Measurements from ENCODE around the gene CMTM1. TPM values are rescaled to one million over a fixed set of nuclear protein-coding genes. Genes with fewer than 3 reads are reported as not detected.
"Not testable (repeated sequence)": the region's sequence is repeated elsewhere in the genome, so short reads cannot be mapped to it uniquely, and the experiment has no call there.

Gene CMTM1
- total RNA-seq, 2 donors from 2014 or later, result 1.6 TPM; not detected in 1

DNA sequence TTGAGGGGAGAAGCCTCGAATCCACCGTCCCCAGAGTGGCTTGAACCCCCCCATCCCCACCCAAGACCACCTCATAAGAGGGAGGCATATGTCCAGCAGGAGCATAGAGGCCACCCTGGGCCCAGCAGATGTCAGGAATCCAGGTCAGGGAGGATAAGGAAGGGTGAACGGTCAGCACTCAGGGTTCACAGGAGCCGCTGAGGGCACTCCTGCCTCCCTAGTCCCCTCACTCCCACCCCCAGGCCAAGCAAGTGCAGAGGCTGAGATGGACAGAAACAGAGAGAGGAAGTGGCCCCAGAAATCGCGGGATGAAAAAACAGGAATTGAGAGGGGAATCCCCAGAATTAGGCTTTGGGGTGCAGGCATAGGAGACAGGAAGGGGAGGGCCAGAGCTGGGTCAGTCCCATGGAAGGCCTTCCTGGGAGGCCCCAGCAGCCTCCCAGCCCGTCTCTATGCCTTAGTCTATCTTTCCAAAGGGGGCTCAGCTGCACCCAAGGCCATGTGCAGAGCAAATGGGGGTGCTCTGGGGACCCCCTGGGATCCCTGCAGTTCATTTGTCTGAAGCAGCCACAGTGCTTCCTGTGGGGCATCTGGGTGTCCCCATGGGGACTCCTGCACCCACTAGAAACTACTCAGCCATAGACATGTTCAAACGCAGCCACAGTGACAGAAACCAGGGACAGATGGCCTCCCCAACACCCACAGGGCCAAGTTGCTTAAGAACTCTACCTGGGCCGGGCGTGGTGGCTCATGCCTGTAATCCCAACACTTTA is 39.9 kb downstream of the CMTM1 start:
- H3K9me3 ChIP-seq, result no peaks in the 10 kb centered on the region
- TF ChIP-seq CTCF (IDR thresholded peaks at IDR 0.05), result no peak
- H3K27me3 ChIP-seq, result no peaks in the 10 kb centered on the region
- DNase-seq (ENCODE audit: low spot score), result no peak
- H3K4me3 ChIP-seq, result peak overlapping the region; percentile 71 to 83
- H3K36me3 ChIP-seq, result peaks cover 22% of the 10 kb centered on the region
- H3K27ac ChIP-seq, result peak overlapping the region; percentile 86 to 91
- H3K4me1 ChIP-seq, result peaks cover 3 to 38% of the 10 kb centered on the region in 2 donors

DNA sequence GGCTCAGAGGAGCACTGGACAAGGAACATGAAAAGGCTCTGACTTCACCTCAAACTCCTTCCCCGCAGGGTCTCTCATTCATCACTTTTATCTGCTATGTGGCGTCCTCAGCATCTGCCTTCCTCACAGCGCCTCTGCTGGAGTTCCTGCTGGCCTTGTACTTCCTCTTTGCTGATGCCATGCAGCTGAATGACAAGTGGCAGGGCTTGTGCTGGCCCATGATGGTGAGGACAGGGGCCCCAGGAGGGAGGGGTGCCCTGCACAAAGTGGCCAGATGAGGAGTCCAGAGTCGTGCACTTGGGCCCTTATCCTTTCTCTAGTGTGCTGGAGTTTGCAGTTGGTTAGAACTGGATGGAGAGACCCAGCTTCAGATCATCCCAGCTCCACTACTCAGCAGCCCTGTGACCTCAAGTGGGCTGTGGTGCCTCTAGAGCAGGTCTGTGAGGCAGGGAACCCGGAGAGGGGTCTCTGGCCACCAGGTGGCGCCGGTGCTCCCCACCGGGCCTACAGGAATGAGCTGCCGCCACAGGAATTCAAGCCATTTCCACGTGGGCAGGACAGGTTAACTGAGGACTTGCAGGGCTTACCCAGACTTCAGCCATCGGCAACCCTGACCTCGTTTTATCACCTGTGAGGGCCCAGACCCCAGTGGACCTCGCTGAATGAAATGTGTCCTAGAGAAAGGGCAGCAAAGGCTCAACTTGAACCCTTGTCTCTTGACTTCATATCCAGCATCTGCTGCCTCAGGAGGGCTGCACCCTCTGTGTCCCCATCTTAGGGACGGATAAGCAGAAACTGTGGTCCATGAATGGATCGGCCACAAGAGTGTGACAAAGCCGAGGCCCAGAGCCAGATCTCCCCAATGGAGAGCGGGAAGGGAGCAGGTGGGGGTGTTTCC is 42.3 kb downstream of the CMTM1 start:
- Histone ChIP-seq H3K4me1 (peaks cover 3 to 35% of the 10 kb centered on the region in 2 donors), H3K27me3 (no peaks in the 10 kb centered on the region), H3K27ac (peak overlapping the region in 1 of 2 donors; percentile 40), H3K9me3 (no peaks in the 10 kb centered on the region), H3K36me3 (peaks cover 44% of the 10 kb centered on the region), H3K4me3 (no peak overlapping the region)
- TF ChIP-seq CTCF (IDR thresholded peaks at IDR 0.05), result peak; percentile 83 to 95
- DNase-seq (ENCODE audit: low spot score), result peak; percentile 91

- DNase-seq (ENCODE audit: low spot score), result no peak
These were observed 42.9 kb downstream of the CMTM1 start for GRCh38 chr16:66609139-66609510.

GRCh38 chr16:66610111-66610820 is 44.0 kb downstream of the CMTM1 start:
- H3K36me3 ChIP-seq, result peaks cover 50% of the 10 kb centered on the region

More at GRCh38 chr16:66609139-66609510, 42.9 kb downstream of the CMTM1 start:
- Histone ChIP-seq H3K4me3 (no peak overlapping the region), H3K9me3 (no peaks in the 10 kb centered on the region), H3K4me1 (peaks cover 3 to 29% of the 10 kb centered on the region in 2 donors), H3K36me3 (peaks cover 50% of the 10 kb centered on the region), H3K27me3 (no peaks in the 10 kb centered on the region), H3K27ac (peak overlapping the region in 1 of 2 donors; percentile 40)
- TF ChIP-seq CTCF (IDR thresholded peaks at IDR 0.05), result no peak

GRCh38 chr16:66611911-66612310 is 45.7 kb downstream of the CMTM1 start:
- DNase-seq (ENCODE audit: low spot score); H3K9me3 ChIP-seq; H3K27me3 ChIP-seq; H3K27ac ChIP-seq; H3K4me3 ChIP-seq: not testable (repeated sequence)
- Histone ChIP-seq H3K36me3 (peaks cover 50% of the 10 kb centered on the region), H3K4me1 (peaks cover 3 to 13% of the 10 kb centered on the region in 2 donors)

More at GRCh38 chr16:66610111-66610820, 44.0 kb downstream of the CMTM1 start:
- TF ChIP-seq CTCF (IDR thresholded peaks at IDR 0.05), result no peak
- H3K27ac ChIP-seq, result no peak overlapping the region
- H3K4me3 ChIP-seq, result no peak overlapping the region
- no peaks in the 10 kb centered on the region for H3K27me3 ChIP-seq
- peaks cover 3 to 26% of the 10 kb centered on the region in 2 donors for H3K4me1 ChIP-seq
- DNase-seq (ENCODE audit: low spot score), result no peak
- H3K9me3 ChIP-seq, result no peaks in the 10 kb centered on the region

Data from right atrium auricular region (tissue), 2 donors.